ENCODE data around the gene POLRMT. TPM values are rescaled to one million over a fixed set of nuclear protein-coding genes. Genes with fewer than 3 reads are reported as not detected.

POLRMT gene
- total and polyA plus RNA-seq, 8 donors: 18.5 to 196 (median 80.9) TPM

GRCh38 chr19:595326-596262 is 37.7 kb downstream of the POLRMT start:
- H3K4me3 ChIP-seq: no peak overlapping the region
- 63 to 81% (median 74%) methylated on average over 31 to 42 of the region's 42 CpGs for WGBS, 5 donors
- TF ChIP-seq POLR2A (IDR thresholded peaks at IDR 0.05): no peak
- no peak for TF ChIP-seq EP300 (IDR thresholded peaks at IDR 0.05)
- no peak for TF ChIP-seq POLR2AphosphoS5 (IDR thresholded peaks at IDR 0.05)
- no peak for TF ChIP-seq CTCF (IDR thresholded peaks at IDR 0.05)

GRCh38 chr19:594265-594870 is 39.0 kb downstream of the POLRMT start:
- intact Hi-C loops (cut with DNase I; ENCODE audit: low total_unique reads): no loop called here
- H3K27me3 ChIP-seq: peaks cover 20 to 74% (median 30%) of the 10 kb centered on the region in 3 donors
- no peak for TF ChIP-seq POLR2AphosphoS5 (IDR thresholded peaks at IDR 0.05)
- TF ChIP-seq CTCF (IDR thresholded peaks at IDR 0.05): no peak
- no peak for TF ChIP-seq EP300 (IDR thresholded peaks at IDR 0.05)
- TF ChIP-seq POLR2A (IDR thresholded peaks at IDR 0.05): no peak
- H3K4me1 ChIP-seq: peaks cover 5 to 18% (median 14%) of the 10 kb centered on the region in 4 donors
- H3K36me3 ChIP-seq: no peaks in the 10 kb centered on the region
- no peak for DNase-seq
- H3K27ac ChIP-seq: no peak overlapping the region
- no peaks in the 10 kb centered on the region for H3K9me3 ChIP-seq
- no peak overlapping the region for H3K4me3 ChIP-seq
- 63 to 73% (median 69%) methylated on average over 15 to 24 of the region's 24 CpGs for WGBS, 5 donors

More at GRCh38 chr19:595326-596262, 37.7 kb downstream of the POLRMT start:
- intact Hi-C loops (cut with DNase I; ENCODE audit: low total_unique reads): no loop called here
- Histone ChIP-seq H3K27ac (no peak overlapping the region), H3K4me1 (peaks cover 1 to 12% (median 8%) of the 10 kb centered on the region in 4 donors), H3K9me3 (no peaks in the 10 kb centered on the region), H3K36me3 (no peaks in the 10 kb centered on the region), H3K27me3 (peaks cover 16 to 67% (median 25%) of the 10 kb centered on the region in 3 donors)
- no peak for DNase-seq

- TF ChIP-seq EP300 (IDR thresholded peaks at IDR 0.05) (no peak), POLR2A (IDR thresholded peaks at IDR 0.05) (no peak), POLR2AphosphoS5 (IDR thresholded peaks at IDR 0.05) (no peak)
- WGBS, 5 donors: 56 to 68% (median 61%) methylated on average over 9 of the region's 9 CpGs
- no peaks in the 10 kb centered on the region for H3K36me3 ChIP-seq
- DNase-seq: no peak
- no peak overlapping the region for H3K27ac ChIP-seq
- H3K4me3 ChIP-seq: no peak overlapping the region
- no peaks in the 10 kb centered on the region for H3K9me3 ChIP-seq
- H3K27me3 ChIP-seq: peaks cover 27 to 82% (median 39%) of the 10 kb centered on the region in 3 donors
- intact Hi-C loops (cut with DNase I; ENCODE audit: low total_unique reads): no loop called here
- peaks cover 6 to 27% (median 22%) of the 10 kb centered on the region in 4 donors for H3K4me1 ChIP-seq
Measured at GRCh38 chr19:593505-593904, 39.8 kb downstream of the POLRMT start.

GRCh38 chr19:593055-593454 is 40.3 kb downstream of the POLRMT start:
- Histone ChIP-seq H3K27ac (no peak overlapping the region), H3K9me3 (no peaks in the 10 kb centered on the region), H3K4me3 (no peak overlapping the region), H3K27me3 (peaks cover 32 to 87% (median 43%) of the 10 kb centered on the region in 3 donors), H3K4me1 (peaks cover 10 to 31% (median 27%) of the 10 kb centered on the region in 4 donors), H3K36me3 (no peaks in the 10 kb centered on the region)
- intact Hi-C loops (cut with DNase I; ENCODE audit: low total_unique reads): no loop called here
- no peak for DNase-seq
- 72 to 88% (median 82%) methylated on average over 16 to 18 of the region's 18 CpGs for WGBS, 5 donors
- TF ChIP-seq EP300 (IDR thresholded peaks at IDR 0.05): no peak
- no peak for TF ChIP-seq POLR2A (IDR thresholded peaks at IDR 0.05)
- TF ChIP-seq CTCF (IDR thresholded peaks at IDR 0.05): no peak
- TF ChIP-seq POLR2AphosphoS5 (IDR thresholded peaks at IDR 0.05): no peak

All from stomach (tissue), 9 donors.